Measurements from ENCODE around the gene NPAS2.

Gene NPAS2

GRCh38 chr2:100919316-100919715, 99.4 kb downstream of the NPAS2 start:
- FAIRE-seq, result no peak

GRCh38 chr2:100921685-100922161, 101.8 kb downstream of the NPAS2 start:
- no peak for FAIRE-seq

GRCh38 chr2:100923461-100924060, 103.6 kb downstream of the NPAS2 start:
- FAIRE-seq, result no peak

- no peak for FAIRE-seq
Observed at GRCh38 chr2:100924122-100924519, 104.2 kb downstream of the NPAS2 start.

GRCh38 chr2:100924520-100925451, 104.8 kb downstream of the NPAS2 start:
- peak; percentile 49 for FAIRE-seq

GRCh38 chr2:100928235-100928634, 108.3 kb downstream of the NPAS2 start:
- FAIRE-seq, result no peak

- FAIRE-seq, result no peak
Observed at GRCh38 chr2:100929147-100929546, 109.2 kb downstream of the NPAS2 start.

GRCh38 chr2:100934504-100935371, 114.8 kb downstream of the NPAS2 start:
- no peak for FAIRE-seq

GRCh38 chr2:100935372-100935752, 115.4 kb downstream of the NPAS2 start:
- FAIRE-seq, result no peak

GRCh38 chr2:100936070-100936741, 116.3 kb downstream of the NPAS2 start:
- no peak for FAIRE-seq

- no peak for FAIRE-seq
Observed at GRCh38 chr2:100936972-100937542, 117.1 kb downstream of the NPAS2 start.

GRCh38 chr2:100938031-100939026, 118.4 kb downstream of the NPAS2 start:
- FAIRE-seq, result no peak

- FAIRE-seq, result no peak
Observed at GRCh38 chr2:100939445-100939844, 119.5 kb downstream of the NPAS2 start.

- no peak for FAIRE-seq
Observed at GRCh38 chr2:100940240-100940639, 120.3 kb downstream of the NPAS2 start.

- no peak for FAIRE-seq
Observed at GRCh38 chr2:100940766-100941645, 121.1 kb downstream of the NPAS2 start.

- no peak for FAIRE-seq
Observed at GRCh38 chr2:100941646-100942240, 121.8 kb downstream of the NPAS2 start.

GRCh38 chr2:100944617-100945432, 124.9 kb downstream of the NPAS2 start:
- FAIRE-seq, result no peak

GRCh38 chr2:100945433-100945740, 125.4 kb downstream of the NPAS2 start:
- no peak for FAIRE-seq

Measured in islet of Langerhans (tissue), 1 donor.